GM18499 (cell line): ENCODE results near the gene CLMP.
"Not testable (repeated sequence)": the region's sequence is repeated elsewhere in the genome, so short reads cannot be mapped to it uniquely, and the experiment has no call there.

Source experiments
- ATAC-seq: cut with Tn5 transposase; IDR thresholded peaks from one replicate; pipeline ENCODE4 v1.9.1; 2021; ENCODE audit warnings: moderate number of reproducible peaks; ENCODE audit not compliant: insufficient read depth, unreplicated experiment

The CLMP gene

DNA sequence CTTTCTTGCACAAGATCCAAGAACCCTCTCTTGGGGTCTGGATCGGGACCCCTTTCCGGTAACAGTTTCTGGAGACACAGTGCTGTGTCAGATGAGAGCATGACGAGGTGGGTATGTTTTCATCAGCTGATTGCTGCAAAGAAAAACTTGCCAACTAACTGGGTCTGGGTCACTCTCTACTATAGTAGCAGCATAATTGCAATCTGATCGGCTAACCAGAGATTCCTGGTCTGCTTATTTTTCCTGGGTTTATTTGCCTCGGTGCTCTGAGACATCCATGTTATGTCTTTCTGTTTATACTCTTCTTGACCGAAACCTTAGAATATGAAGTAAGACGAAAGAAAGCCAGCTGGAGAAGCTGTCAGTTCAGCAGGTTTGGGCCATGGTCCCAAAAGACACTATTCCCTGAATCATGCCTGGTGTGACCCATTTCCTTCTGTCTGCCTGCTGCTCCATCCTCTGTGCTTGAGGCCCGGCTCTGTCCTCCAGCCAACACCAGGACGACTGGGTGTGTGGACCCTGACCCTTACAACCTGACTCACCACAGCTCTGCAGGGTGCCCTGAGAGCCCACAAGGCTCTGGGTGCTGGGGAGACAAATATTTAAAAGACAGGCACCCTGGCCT, 24.1 kb upstream of the CLMP start:
- ATAC-seq = no peak

DNA sequence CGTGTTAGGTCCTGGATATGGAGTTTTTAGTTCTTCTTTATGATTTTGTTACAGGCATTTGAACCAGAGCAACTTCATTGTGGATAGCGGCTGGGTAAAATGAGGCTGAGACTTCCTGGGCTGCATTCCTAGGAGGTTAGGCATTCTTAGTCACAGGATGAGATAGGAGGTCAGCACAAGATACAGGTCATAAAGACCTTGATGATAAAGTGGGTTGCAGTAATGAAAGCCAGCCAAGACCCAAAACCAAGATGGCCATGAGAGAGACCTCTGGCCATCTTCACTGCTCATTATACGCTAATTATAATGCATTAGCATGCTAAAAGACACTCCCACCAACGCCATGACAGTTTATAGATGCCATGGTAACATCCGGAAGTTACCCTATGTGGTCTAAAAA, 23.4 kb upstream of the CLMP start:
- ATAC-seq = no peak

DNA sequence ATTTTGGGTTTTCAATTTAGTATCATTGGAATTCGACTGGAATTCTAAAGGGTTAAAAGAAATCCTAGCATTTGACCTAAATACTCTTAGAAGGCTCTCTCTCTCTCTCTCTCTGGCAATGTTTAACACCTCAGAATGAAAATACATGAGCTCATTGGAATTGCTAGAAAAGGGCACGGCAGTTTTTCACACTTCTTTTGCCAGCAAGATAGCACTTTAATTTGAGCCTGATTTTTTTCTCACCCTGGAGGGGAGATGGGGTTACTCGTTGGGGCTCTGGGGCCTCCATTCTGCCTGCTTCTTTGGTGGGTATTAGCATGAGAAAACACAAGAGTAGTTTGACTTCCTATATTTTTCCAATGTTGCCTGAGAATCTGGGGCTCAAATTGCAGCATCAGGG, 22.8 kb upstream of the CLMP start:
- no peak for ATAC-seq

DNA sequence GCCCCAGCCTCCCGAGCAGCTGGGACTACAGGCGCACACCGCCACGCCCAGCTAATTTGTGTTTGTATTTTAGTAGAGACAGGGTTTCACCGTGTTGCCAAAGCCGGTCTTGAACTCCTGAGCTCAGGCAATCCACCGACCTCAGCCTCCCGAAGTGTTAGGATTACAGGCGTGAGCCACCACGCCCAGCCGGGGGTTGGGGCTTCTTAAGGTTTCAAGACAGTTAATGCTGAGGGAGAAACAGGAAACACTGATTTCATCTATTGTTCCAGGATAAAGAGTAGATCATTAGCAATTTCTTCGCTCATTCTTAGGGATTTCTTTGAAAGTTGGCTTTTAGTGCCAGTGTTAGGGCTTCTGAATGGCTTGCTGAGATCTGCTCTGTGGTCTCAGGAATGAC, 21.2 kb upstream of the CLMP start:
- no peak for ATAC-seq

DNA sequence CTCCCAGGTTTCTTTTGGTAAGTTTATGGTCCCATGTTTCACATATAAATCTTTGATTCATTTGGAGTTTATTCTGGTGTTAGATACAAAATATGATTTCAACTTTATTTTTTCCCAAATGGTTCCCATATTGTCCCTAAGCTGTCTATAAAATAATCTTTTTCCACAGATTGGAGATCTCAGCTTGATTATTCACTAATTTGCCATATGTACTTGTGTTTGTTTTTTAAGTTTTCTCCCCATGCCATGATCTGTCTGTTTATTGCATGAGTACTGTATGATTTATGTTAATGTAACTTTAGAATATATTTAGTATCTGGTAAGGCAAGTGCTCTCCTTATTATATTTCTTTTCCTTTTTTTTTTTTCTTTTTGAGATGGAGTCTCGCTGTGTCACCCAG, 19.9 kb upstream of the CLMP start:
- no peak for ATAC-seq

DNA sequence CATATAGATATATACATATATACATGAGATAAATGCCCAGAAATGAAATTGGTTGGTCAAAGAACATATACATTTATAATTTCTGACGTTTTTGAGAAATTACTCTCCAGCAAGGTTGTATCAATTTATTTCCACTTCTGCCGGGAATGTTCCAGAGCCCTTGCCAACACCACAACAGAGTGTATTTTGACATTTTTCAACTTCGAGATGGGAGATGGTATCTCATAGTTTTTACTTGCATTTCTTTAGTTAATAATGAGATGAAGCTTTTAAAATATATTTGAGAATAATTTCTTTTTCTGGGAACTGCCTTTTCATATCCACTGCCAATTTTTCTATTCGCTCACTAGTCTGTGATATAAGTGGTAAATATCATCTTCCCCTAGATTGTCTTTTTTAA, 19.3 kb upstream of the CLMP start:
- no peak for ATAC-seq

DNA sequence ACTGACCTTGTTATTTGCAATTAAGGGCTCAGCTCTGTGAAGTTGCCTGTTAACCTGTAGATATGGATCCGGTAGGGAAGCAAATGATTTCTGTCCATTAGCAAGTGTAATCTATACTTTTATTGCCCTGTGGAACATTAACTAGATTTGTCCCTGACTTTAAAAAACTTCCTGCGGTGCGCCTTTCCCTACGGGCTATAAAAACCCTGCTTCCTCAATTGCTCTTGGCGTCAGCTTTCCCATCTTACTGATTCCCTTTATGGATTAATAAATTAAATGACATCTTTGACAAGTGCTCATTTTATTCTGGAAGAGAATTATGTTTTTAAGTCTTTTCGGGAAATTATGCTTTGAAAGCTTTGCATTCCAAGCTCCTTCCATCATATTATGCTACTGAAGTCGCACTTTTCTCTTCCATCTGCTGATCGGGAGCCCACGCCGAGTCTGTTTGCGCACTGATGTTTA, 18.3 kb upstream of the CLMP start:
- ATAC-seq = no peak

DNA sequence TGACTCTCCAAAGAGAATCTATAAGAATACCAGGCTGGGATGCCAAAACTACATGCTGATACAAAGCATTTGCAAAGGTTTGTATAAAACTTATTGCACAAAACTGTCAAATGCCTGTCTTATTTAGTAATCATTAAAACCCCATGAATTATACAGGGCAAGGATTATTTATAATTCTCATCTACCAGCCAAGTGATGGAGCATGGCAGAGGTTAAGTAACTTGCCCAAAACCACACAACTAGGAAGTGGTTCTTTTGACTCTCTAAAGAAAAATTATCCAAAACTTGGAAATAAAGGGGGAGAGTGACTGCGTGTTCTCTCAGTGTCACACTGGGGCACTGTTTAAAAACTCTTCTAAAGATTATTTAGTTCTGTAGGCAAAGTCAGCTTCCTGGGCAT, 17.4 kb upstream of the CLMP start:
- ATAC-seq = no peak

DNA sequence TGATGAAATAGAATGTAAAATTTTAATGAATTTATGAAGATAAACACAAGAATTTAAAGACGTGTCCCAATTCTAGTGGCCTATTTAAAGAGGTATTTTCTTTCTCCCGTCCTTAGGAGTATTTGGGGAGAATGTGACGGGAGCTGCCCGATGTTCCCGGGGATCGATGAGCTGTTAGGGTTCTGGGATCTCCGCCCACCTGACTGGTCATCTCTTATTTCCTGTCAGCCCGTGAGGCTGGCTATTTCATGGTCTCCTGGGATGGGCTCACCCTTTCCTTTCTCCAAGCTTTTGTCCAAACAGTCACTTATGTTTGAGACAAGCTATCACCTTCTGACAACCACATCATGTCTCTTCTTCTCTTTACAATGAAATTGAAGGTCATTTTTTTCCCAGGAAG, 16.9 kb upstream of the CLMP start:
- no peak for ATAC-seq

DNA sequence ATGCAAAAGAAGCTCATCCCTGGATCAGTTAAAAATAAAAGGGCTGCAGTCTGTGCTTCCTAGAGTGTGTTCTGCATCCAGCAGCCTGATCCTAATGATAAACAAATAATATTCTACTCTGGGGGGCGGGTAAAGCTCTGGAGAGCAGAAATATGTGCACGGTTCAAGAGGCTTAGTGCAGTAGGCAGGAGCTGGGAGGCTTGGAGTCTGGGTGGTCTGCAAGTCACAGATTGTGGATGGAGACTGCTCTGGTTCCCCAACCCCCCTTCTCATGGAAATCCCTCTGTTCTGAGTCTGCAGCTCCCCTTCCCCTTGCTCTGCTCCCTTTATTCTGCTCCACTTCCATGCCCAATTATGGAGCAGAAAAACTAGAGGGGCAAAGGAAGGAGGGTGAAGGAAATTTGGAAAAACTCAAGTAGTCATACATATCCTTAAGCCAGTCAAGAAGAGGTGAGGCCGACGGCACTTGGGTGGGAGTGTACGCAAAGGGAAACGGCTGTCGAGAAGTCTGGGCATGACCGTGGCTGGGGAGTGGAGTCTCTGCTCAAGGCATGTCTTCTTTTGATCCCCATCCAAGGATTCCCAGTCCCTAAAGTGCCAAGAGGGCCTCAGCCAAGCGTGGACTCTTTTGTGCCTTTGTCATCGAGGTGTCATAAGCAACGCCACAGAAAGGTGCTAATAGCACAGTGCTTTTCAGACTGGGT, 16.3 kb upstream of the CLMP start:
- ATAC-seq = no peak

DNA sequence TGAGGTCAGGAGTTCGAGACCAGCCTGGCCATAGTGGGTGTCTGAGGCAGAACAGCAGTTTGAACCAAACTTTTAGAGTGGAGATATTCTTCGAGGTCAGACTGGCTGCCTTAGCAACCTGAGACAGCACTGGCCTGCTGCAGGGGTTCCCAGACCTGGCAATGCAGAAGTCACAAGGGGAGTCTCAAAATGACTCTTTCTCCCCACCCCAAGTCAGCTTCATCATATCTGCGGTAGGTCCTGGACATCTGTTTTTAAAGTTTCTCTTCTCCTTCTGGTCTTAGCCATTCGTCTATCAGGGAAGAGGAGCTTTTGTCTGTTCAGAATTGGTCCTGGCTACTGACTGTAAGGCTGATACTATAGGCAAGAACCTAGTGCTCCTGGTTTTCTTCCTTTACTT, 14.5 kb upstream of the CLMP start:
- no peak for ATAC-seq

DNA sequence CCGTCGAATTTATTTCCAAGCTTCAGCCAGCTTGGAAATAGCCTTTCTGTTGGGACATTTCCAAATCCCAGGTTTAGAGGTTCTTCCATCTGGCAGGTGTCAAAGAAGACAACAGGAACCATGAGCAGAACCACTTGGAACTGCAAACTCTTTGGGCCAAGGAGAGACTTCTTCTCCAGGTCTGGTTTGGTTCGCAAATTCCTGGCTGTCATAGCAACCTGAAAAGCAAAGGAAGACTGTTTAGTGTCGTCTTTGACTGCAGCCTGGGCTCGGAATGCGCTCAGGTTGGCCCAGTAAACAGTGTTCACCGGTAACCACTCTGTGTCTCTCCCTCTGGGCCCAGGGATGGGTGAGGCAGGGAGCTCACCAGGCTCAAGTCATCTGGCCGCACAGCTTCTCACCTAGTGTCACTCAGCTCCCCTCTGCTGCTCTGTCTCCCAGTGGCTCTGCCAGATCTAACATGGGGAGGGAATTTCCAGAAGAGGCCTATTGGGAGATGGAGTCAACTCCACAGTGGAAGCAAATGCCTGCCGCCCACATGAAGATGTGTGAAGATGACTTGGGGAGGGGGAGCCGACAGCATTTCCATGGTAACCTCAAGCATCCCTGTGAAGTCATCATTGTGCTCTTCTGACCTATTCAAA, 11.9 kb upstream of the CLMP start:
- no peak for ATAC-seq

DNA sequence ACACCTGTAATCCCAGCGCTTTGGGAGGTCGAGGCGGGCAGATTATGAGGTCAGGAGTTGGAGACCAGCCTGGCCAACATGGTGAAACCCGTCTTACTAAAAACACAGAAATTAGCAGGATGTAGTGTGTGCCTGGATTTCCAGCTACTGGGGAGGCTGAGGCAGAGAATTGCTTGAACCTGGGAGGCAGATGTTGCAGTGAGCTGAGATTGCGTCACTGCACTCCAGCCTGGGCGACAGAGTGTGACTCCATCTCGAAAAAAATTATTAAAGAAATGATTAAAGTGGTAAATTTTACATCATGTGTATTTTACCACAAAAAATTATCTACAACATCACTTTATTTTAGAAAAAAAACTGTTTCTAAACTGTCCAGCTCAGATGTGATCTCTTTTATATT, 11.0 kb upstream of the CLMP start:
- not testable (repeated sequence) for ATAC-seq

DNA sequence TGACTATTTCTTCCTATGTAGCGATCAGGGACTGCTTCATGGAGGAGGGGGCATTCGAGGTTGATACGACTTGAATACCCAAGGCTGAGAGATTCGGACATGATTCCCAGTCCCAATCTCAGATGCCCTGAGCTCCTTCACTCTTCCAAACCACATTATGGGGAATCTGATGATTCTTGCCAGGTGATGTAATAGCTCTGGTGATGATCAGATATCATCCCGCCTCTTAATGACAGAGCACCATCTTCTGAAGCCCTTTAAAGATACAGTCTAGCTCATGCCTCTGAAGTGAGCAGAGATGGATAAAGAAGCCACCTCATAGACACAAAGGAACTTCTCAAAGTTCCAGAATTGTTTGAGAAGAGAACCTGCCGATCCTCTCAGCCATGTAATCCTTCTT, 8.9 kb upstream of the CLMP start:
- ATAC-seq = no peak

DNA sequence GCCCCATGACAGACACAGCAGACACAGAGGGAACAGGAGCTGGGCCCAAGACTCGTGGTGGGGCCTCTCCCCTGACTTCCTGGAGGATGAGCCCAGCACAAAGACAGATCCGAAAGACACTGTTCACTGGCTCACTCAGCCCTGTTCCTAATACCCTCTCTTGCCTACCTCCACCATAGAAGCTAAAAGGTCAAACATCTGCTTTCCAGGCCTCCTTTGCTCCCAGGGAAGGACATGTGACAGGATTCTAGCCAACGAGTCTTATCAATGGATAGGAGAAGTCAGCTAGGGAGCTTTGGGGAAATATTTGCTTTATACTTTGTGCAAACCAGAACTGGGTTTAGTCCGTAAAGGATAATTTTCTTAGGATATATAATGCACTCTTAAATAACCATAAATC, 8.4 kb upstream of the CLMP start:
- no peak for ATAC-seq

DNA sequence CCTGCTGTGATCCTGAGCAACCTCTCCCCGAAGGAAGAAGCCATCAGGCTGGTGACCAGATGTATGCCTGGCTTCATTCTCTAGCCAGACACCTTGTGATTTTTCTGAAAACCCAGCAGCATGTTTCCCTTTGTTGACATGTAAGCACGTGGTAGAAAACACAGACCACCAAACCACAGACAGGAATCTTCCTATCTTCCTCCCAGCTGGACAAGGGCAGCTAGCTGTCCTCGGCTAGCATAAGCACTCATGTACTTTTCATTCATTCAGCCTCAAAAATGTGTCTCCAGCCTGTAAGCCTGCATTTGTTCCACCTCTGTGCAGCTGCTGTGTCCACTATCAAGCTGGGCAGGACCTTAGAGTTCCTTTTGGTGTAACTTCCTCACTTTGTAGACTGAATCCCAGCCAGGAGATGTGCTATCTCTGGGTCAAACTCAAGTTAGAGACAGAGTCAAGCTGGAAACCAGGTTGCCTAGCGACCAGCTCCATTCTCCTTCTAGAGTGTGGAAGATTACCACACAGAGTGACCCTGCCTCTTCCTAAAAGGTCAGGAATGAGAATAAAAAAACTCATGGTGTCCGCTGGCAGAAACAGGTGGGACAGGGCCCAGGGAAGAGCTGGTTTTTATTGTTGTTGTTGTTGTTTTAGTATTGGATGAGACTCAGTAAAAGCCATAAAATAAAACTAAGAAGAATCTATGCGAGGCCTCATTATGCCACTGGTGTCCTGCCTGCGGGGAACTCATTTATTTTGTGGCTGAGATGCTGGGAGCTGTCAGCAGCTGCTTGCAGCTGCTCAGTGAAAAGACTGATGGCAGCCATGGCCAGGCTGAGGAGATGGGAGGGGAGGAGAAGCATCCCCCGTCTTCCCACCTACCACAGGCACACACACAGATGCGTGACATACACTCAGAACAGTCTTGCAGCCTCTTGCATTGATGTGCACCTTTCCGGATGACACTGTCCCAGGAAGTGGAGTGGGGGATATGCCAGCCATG, 7.4 kb upstream of the CLMP start:
- no peak for ATAC-seq

DNA sequence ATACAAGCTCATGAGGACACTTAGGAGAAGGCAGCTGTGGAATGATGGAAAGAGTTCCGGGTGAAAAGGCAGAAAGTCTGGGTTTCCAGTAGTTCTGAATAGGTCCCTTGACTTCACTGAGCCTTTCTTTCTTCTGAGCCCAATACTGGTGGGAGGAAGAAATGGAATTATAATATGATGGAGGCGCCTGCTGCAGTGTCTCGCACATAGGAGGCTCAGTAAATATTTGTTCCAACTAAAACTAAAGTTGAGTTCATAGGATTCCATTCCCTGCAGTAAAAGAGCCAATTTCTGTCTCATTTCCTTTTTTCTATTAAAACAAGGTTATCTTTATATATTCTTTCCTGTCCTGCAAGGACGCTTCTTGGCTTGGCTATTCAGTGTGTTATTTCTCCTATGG, 5.2 kb upstream of the CLMP start:
- ATAC-seq = no peak

DNA sequence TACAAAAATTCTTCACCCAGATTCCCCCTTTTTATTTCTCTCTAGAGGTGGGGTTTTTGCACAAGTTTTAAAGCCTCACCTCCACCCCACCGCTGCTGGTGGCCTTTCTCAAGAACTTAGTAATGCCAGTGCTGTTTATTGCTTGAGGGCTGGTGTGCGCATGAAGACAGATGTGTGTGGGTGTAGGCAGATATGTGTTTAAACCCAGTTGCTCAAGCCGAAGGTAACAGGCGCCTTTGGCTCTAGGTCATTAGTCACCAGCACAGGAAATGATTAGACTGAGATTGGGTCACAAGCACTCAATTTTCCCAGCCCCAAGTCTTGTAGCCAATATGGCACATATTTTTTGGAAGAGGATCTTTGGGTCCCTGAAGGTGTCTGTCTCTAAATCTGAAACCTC, 2.7 kb upstream of the CLMP start:
- ATAC-seq = no peak

DNA sequence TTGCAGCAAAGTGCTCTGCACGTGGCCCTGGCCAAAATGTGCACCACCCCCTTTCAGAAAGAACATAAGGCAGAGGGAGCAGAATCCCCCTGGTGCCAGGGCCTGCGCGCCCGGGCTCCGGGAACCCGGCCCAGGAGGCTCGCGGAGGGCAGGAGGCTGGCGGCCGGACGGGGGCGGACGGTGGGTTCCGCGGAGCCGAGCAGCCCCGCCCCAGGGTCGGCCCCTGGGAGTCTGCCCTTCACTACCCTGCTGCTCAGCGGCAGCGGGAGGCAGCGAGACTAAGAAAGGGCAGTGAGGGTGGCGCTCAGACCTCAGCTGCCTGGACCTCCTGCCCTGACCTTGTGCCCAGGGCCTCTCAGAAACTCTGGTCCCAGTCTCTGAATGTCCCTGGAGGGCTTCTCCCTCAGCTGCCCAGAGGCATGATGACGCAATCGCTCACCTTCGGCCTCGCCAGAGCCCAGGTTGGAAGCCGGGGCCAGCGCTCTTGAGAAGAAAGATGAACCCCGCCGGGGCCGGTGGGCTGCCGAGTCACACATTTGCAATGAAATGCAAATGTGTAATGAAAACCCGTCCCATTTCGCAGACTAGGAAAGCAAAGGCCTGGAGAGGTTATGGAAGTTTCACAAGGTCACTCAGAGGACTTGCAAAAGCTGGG, 1.1 kb upstream of the CLMP start:
- ATAC-seq = no peak
